DOHH2 (cell line): ENCODE data around the gene SMURF1.

ENCODE experiments used
- H3F3A ChIP-seq: fragments of 200-600 bp; sonication (generic), shearing (Covaris generic); 2 replicates; pipeline ENCODE4 v1.6.0; 2016; ENCODE audit warnings: antibody characterized with exemption, mild to moderate bottlenecking; ENCODE audit not compliant: control insufficient read depth, insufficient read depth
- H3K27ac ChIP-seq: fragments of 200-600 bp; sonication (generic); 2 replicates; pipeline ENCODE4 v1.5.1; 2014; ENCODE audit warnings: low read depth, mild to moderate bottlenecking, low read length, moderate library complexity
- H3K27me3 ChIP-seq: fragments of 200-600 bp; sonication (generic); 2 replicates; pipeline ENCODE4 v1.6.1; 2014; ENCODE audit warnings: mild to moderate bottlenecking, low read length, mixed read lengths; ENCODE audit not compliant: control insufficient read depth
- H3K36me3 ChIP-seq: fragments of 200-600 bp; sonication (generic); 2 replicates; pipeline ENCODE4 v1.6.1; 2014; ENCODE audit warnings: mild to moderate bottlenecking, low read length, moderate library complexity, mixed read lengths; ENCODE audit not compliant: control insufficient read depth
- H3K4me1 ChIP-seq: fragments of 200-600 bp; sonication (generic); 2 replicates; pipeline ENCODE4 v1.6.1; 2014; ENCODE audit warnings: mild to moderate bottlenecking, low read length, mixed read lengths; ENCODE audit not compliant: control insufficient read depth
- H3K4me2 ChIP-seq: fragments of 200-600 bp; sonication (generic); 2 replicates; pipeline ENCODE4 v1.6.0; 2014; ENCODE audit warnings: mild to moderate bottlenecking, low read length, moderate library complexity
- H3K4me3 ChIP-seq: fragments of 200-600 bp; sonication (generic); 2 replicates; pipeline ENCODE4 v1.5.1; 2014; ENCODE audit warnings: mild to moderate bottlenecking, low read length, mixed read lengths
- H3K79me2 ChIP-seq: fragments of 200-600 bp; sonication (generic); 2 replicates; pipeline ENCODE4 v1.6.1; 2014; ENCODE audit warnings: mild to moderate bottlenecking, low read length, mixed read lengths; ENCODE audit not compliant: control insufficient read depth
- H3K9me2 ChIP-seq: fragments of 200-600 bp; sonication (generic); replicated peaks from 2 replicates; pipeline ENCODE4 v1.6.1; 2014; ENCODE audit warnings: mild to moderate bottlenecking, low read length, mixed read lengths; ENCODE audit not compliant: control insufficient read depth
- H3K9me3 ChIP-seq: fragments of 200-600 bp; sonication (generic); 2 replicates; pipeline ENCODE4 v1.6.1; 2014; ENCODE audit warnings: antibody characterized with exemption, low read length, mixed read lengths; ENCODE audit not compliant: control insufficient read depth, insufficient read depth
- H4K20me1 ChIP-seq: fragments of 200-600 bp; sonication (generic); 2 replicates; pipeline ENCODE4 v1.6.0; 2014; ENCODE audit warnings: low read depth, mild to moderate bottlenecking, antibody characterized with exemption, low read length, moderate library complexity; ENCODE audit not compliant: control insufficient read depth, insufficient read depth
- EZH2phosphoT487 ChIP-seq: fragments of 200-600 bp; sonication (generic); IDR thresholded peaks from 2 replicates; pipeline ENCODE4 v1.6.1; 2017; ENCODE audit warnings: borderline replicate concordance, mild to moderate bottlenecking, antibody characterized with exemption, low read length, moderate library complexity, mixed read lengths
- TF ChIP-seq, protein P1 (sequence below): fragments of 200-600 bp; sonication (generic); IDR thresholded peaks from one replicate; pipeline ENCODE4 v1.5.1; 2014; ENCODE audit warnings: antibody characterized with exemption, mild to moderate bottlenecking, low read depth, low read length; ENCODE audit not compliant: poor library complexity, severe bottlenecking

The SMURF1 gene

DNA sequence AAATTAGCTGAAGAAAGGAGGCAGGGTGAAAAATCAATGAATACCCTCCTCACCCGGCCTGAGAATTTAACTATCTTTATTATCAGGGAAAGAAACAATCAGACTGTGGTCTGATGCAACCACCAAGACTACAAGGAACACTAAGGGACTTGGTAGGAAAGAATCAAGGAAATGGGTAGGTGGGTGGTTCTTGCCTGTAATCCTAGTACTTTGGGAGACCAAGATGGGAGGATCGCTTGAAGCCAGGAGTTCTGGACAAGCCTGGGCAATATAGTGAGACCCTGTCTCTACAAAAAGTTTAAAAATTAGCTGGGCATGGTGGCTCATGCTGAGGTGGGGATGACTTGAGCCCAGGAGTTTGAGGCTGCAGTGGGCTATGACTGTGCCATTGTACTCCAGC is 12.6 kb downstream of the SMURF1 start:
- peaks cover 45% of the 10 kb centered on the region for H4K20me1 ChIP-seq
- H3K4me2 ChIP-seq, result no peak overlapping the region
- H3K4me1 ChIP-seq, result peaks cover 10% of the 10 kb centered on the region
- peaks cover 97% of the 10 kb centered on the region for H3K79me2 ChIP-seq
- H3K36me3 ChIP-seq, result no peaks in the 10 kb centered on the region
- no peak for TF ChIP-seq EZH2phosphoT487
- TF ChIP-seq, protein P1, sequence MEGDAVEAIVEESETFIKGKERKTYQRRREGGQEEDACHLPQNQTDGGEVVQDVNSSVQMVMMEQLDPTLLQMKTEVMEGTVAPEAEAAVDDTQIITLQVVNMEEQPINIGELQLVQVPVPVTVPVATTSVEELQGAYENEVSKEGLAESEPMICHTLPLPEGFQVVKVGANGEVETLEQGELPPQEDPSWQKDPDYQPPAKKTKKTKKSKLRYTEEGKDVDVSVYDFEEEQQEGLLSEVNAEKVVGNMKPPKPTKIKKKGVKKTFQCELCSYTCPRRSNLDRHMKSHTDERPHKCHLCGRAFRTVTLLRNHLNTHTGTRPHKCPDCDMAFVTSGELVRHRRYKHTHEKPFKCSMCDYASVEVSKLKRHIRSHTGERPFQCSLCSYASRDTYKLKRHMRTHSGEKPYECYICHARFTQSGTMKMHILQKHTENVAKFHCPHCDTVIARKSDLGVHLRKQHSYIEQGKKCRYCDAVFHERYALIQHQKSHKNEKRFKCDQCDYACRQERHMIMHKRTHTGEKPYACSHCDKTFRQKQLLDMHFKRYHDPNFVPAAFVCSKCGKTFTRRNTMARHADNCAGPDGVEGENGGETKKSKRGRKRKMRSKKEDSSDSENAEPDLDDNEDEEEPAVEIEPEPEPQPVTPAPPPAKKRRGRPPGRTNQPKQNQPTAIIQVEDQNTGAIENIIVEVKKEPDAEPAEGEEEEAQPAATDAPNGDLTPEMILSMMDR, result no peak
- no peak overlapping the region for H3K4me3 ChIP-seq
- H3K9me2 ChIP-seq, result no peaks in the 10 kb centered on the region
- no peak overlapping the region for H3K27ac ChIP-seq
- H3F3A ChIP-seq, result peaks cover 4% of the 10 kb centered on the region
- H3K27me3 ChIP-seq, result no peaks in the 10 kb centered on the region
- no peaks in the 10 kb centered on the region for H3K9me3 ChIP-seq

DNA sequence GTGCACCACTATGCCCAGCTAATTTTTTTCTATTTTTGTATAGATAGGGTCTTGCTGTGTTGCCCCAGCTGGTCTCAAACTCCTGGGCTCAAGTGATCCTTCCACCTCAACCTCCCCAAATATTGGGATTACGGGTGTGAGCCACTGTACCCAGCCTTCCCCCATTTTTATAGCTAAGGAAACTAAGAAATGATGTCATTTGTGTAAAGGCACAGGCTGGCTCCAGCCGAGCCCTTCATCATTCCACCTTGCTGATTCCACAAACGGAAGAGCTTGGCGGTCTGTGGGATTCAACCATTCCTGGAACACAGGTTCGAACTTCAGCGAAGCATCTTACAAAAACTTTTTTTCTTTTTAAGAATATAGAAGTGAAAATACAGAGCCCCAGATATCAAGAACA is 14.4 kb downstream of the SMURF1 start:
- no peaks in the 10 kb centered on the region for H3K9me2 ChIP-seq
- H3K79me2 ChIP-seq, result peaks cover 95% of the 10 kb centered on the region
- H3K4me1 ChIP-seq, result no peaks in the 10 kb centered on the region
- H3K4me2 ChIP-seq, result no peak overlapping the region
- no peaks in the 10 kb centered on the region for H3K36me3 ChIP-seq
- peaks cover 34% of the 10 kb centered on the region for H4K20me1 ChIP-seq
- H3K27ac ChIP-seq, result no peak overlapping the region
- no peaks in the 10 kb centered on the region for H3K27me3 ChIP-seq
- no peak overlapping the region for H3K4me3 ChIP-seq
- no peaks in the 10 kb centered on the region for H3K9me3 ChIP-seq
- no peaks in the 10 kb centered on the region for H3F3A ChIP-seq
- TF ChIP-seq, protein P1, result no peak
- no peak for TF ChIP-seq EZH2phosphoT487

DNA sequence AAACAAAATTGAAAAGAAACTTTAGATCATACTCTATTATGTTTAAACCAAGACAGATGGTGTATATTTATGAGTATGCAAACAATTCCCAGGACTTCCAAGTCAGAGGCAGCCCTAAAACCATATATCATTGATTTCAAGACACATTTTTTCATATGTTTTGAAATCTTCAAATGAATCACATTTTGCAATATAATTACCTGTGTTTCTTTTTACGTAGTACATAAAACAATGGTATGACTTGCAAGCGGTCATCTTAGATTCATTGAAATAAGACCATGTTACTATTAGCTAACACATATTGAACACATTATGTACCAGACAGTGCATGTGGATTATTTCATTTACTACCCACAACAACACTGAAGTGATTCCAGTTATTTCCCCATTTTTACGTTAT is 14.9 kb downstream of the SMURF1 start:
- H3K27ac ChIP-seq, result no peak overlapping the region
- no peak overlapping the region for H3K4me2 ChIP-seq
- no peaks in the 10 kb centered on the region for H3F3A ChIP-seq

More for the DNA sequence above, 14.9 kb downstream of the SMURF1 start:
- no peaks in the 10 kb centered on the region for H3K36me3 ChIP-seq
- H4K20me1 ChIP-seq, result peaks cover 33% of the 10 kb centered on the region
- H3K9me3 ChIP-seq, result no peaks in the 10 kb centered on the region
- H3K79me2 ChIP-seq, result peaks cover 95% of the 10 kb centered on the region
- TF ChIP-seq, protein P1, result no peak
- no peak for TF ChIP-seq EZH2phosphoT487
- peaks cover 3% of the 10 kb centered on the region for H3K4me1 ChIP-seq
- H3K27me3 ChIP-seq, result no peaks in the 10 kb centered on the region
- H3K9me2 ChIP-seq, result no peaks in the 10 kb centered on the region
- H3K4me3 ChIP-seq, result no peak overlapping the region
